Stomach (tissue), 9 donors: ENCODE results near the gene AQP10. TPM values are rescaled to one million over a fixed set of nuclear protein-coding genes. Genes with fewer than 3 reads are reported as not detected.
"Not testable (repeated sequence)": the region's sequence is repeated elsewhere in the genome, so short reads cannot be mapped to it uniquely, and the experiment has no call there.

ENCODE experiments used
- DNase-seq, 2 donors: peaks; one replicate each; pipeline versions ENCODE4 v3.0.0 to v3.0.0-alpha.2; 2013 to 2019
- H3K27ac ChIP-seq, 5 donors: fragments of 200-600 bp in 4 of 5; sonication (generic) in 4 of 5; one replicate each; pipeline ENCODE4 v1.5.1; 2013 to 2019; ENCODE audit warnings: mild to moderate bottlenecking in 1 of 5, moderate library complexity in 1 of 5
- H3K27me3 ChIP-seq, 3 donors: fragments of 200-600 bp; sonication (generic); one replicate each; pipeline ENCODE4 v1.5.1; 2017 to 2019; ENCODE audit warnings: mixed run types in 1 of 3
- H3K36me3 ChIP-seq, 4 donors: fragments of 200-600 bp; sonication (generic); 1 replicate in 3 of 4; 2 replicates in 1 of 4; pipeline ENCODE4 v1.5.1; 2016 to 2019
- H3K4me1 ChIP-seq, 4 donors: fragments of 200-600 bp; sonication (generic); one replicate each; pipeline ENCODE4 v1.5.1; 2016 to 2019
- H3K4me3 ChIP-seq, 4 donors: fragments of 200-600 bp; sonication (generic) in 3 of 4; one replicate each; pipeline ENCODE4 v1.5.1; 2016 to 2019; ENCODE audit warnings: mild to moderate bottlenecking in 1 of 4
- H3K9me3 ChIP-seq, 4 donors: fragments of 200-600 bp; sonication (generic); one replicate each; pipeline ENCODE4 v1.5.1; 2016 to 2019
- CTCF ChIP-seq, 7 experiments: fragments of 450-650 bp in 4 of 7; fragments of 200-600 bp in 3 of 7; sonication (generic) in 3 of 7; IDR thresholded peaks; one replicate each; pipeline ENCODE4 v1.5.1; 2016 to 2019; ENCODE audit warnings: antibody characterized with exemption in 7 of 7, control low read depth in 2 of 7, mild to moderate bottlenecking in 1 of 7
- EP300 ChIP-seq: sonication (generic); formaldehyde crosslinking; IDR thresholded peaks from one replicate; pipeline ENCODE4 v1.6.1; 2017; ENCODE audit warnings: antibody characterized with exemption
- POLR2A ChIP-seq, 4 donors: fragments of 450-650 bp; IDR thresholded peaks; one replicate each; pipeline ENCODE4 v1.6.1; 2016; ENCODE audit warnings: antibody characterized with exemption in 4 of 4, control low read depth in 2 of 4, mild to moderate bottlenecking in 1 of 4, moderate library complexity in 1 of 4
- POLR2AphosphoS5 ChIP-seq, 3 donors: sonication (generic); formaldehyde crosslinking; IDR thresholded peaks; one replicate each; pipeline ENCODE4 v1.6.1; 2016; ENCODE audit warnings: antibody characterized with exemption in 3 of 3
- WGBS, 5 donors: extraction: QIAGEN DNeasy Blood & Tissue Kit in 3 of 5; methylation state at CpG; one replicate each; pipeline versions ENCODE4 v1.1.5 to v1.1.7; 2013 to 2018; 5-methylcytosine and 5-hydroxymethylcytosine counted together
- intact Hi-C: fragments of 100-400 bp; cut with DNase I; formaldehyde crosslinking; loops from one replicate; pipeline ENCODE4 v1.15.1; 2023; ENCODE audit warnings: low total_unique reads
- polyA plus RNA-seq, 3 donors: library from polyadenylated mRNA; stranded (reverse); fragments of 200-250 nt; gene quantifications; one replicate each; pipeline ENCODE4 v1.2.3, GENCODE V29; 2013
- total RNA-seq, 5 donors: library from RNA; depleted of rRNA; stranded (reverse); fragments of >200 nt; gene quantifications; one replicate each; pipeline versions ENCODE4 v1.1.0 to v1.2.3, GENCODE V29; 2014 to 2016
- donor health status: healthy with polysubstance abuse.
- donor health status: Bipolar disorder and iron deficiency.
- donor health status: healthy.

AQP10 gene
- total and polyA plus RNA-seq, 8 donors: not detected

- no peaks in the 10 kb centered on the region for H3K36me3 ChIP-seq
- no peaks in the 10 kb centered on the region for H3K4me1 ChIP-seq
- intact Hi-C loops: no loop called here
- no peak overlapping the region for H3K27ac ChIP-seq
- H3K4me3 ChIP-seq: no peak overlapping the region
- H3K9me3 ChIP-seq: peaks cover 0 to 11% (median 10%) of the 10 kb centered on the region in 4 donors
- H3K27me3 ChIP-seq: no peaks in the 10 kb centered on the region
- WGBS, 5 donors: 47 to 61% (median 56%) methylated on average over 4 to 10 of the region's 10 CpGs
- TF ChIP-seq POLR2A (IDR thresholded peaks at IDR 0.05) (no peak), CTCF (IDR thresholded peaks at IDR 0.05) (no peak), EP300 (no peak), POLR2AphosphoS5 (IDR thresholded peaks at IDR 0.05) (no peak)
- no peak for DNase-seq
Observed at GRCh38 chr1:154313066-154313356, 7.9 kb upstream of the AQP10 start.

GRCh38 chr1:154314226-154314625 is 6.7 kb upstream of the AQP10 start:
- WGBS, 5 donors: 73 to 82% (median 76%) methylated on average over 3 of the region's 3 CpGs

GRCh38 chr1:154316704-154317103 is 4.2 kb upstream of the AQP10 start:
- intact Hi-C loops: no loop called here
- TF ChIP-seq POLR2AphosphoS5 (IDR thresholded peaks at IDR 0.05) (no peak), CTCF (IDR thresholded peaks at IDR 0.05) (no peak), EP300 (no peak), POLR2A (IDR thresholded peaks at IDR 0.05) (no peak)
- H3K27me3 ChIP-seq: peaks cover 0 to 2% (median 0%) of the 10 kb centered on the region in 3 donors
- no peak overlapping the region for H3K27ac ChIP-seq
- H3K9me3 ChIP-seq: peaks cover 0 to 11% (median 10%) of the 10 kb centered on the region in 4 donors
- peaks cover 0 to 5% (median 0%) of the 10 kb centered on the region in 4 donors for H3K4me1 ChIP-seq
- 53 to 92% (median 90%) methylated on average over 1 of the region's 1 CpG for WGBS, 5 donors
- H3K36me3 ChIP-seq: no peaks in the 10 kb centered on the region
- H3K4me3 ChIP-seq: no peak overlapping the region
- no peak for DNase-seq

More at GRCh38 chr1:154314226-154314625, 6.7 kb upstream of the AQP10 start:
- H3K36me3 ChIP-seq, intact Hi-C loops, DNase-seq, H3K4me1 ChIP-seq, H3K4me3 ChIP-seq, H3K27ac ChIP-seq, H3K27me3 ChIP-seq: not testable (repeated sequence)
- H3K9me3 ChIP-seq: peaks cover 0 to 11% (median 10%) of the 10 kb centered on the region in 4 donors

- Histone ChIP-seq H3K27me3 (peaks cover 0 to 2% (median 0%) of the 10 kb centered on the region in 3 donors), H3K4me1 (peaks cover 0 to 5% (median 0%) of the 10 kb centered on the region in 4 donors), H3K36me3 (no peaks in the 10 kb centered on the region), H3K4me3 (no peak overlapping the region), H3K9me3 (peaks cover 0 to 11% (median 10%) of the 10 kb centered on the region in 4 donors), H3K27ac (no peak overlapping the region)
- TF ChIP-seq POLR2A (IDR thresholded peaks at IDR 0.05) (no peak), POLR2AphosphoS5 (IDR thresholded peaks at IDR 0.05) (no peak), EP300 (no peak), CTCF (IDR thresholded peaks at IDR 0.05) (no peak)
- WGBS, 5 donors: 64 to 89% (median 80%) methylated on average over 4 of the region's 4 CpGs
- no peak for DNase-seq
- intact Hi-C loops: no loop called here
Observed at GRCh38 chr1:154318386-154318785, 2.5 kb upstream of the AQP10 start.

GRCh38 chr1:154321609-154321934 is 679 bp downstream of the AQP10 start:
- Histone ChIP-seq H3K27me3 (peaks cover 0 to 22% (median 9%) of the 10 kb centered on the region in 3 donors), H3K4me1 (peaks cover 15 to 30% (median 23%) of the 10 kb centered on the region in 4 donors)
- H3K36me3 ChIP-seq, H3K4me3 ChIP-seq, intact Hi-C loops, H3K9me3 ChIP-seq, H3K27ac ChIP-seq, DNase-seq: not testable (repeated sequence)
